ENCODE measurements around the gene ASB10.

Gene ASB10

DNA sequence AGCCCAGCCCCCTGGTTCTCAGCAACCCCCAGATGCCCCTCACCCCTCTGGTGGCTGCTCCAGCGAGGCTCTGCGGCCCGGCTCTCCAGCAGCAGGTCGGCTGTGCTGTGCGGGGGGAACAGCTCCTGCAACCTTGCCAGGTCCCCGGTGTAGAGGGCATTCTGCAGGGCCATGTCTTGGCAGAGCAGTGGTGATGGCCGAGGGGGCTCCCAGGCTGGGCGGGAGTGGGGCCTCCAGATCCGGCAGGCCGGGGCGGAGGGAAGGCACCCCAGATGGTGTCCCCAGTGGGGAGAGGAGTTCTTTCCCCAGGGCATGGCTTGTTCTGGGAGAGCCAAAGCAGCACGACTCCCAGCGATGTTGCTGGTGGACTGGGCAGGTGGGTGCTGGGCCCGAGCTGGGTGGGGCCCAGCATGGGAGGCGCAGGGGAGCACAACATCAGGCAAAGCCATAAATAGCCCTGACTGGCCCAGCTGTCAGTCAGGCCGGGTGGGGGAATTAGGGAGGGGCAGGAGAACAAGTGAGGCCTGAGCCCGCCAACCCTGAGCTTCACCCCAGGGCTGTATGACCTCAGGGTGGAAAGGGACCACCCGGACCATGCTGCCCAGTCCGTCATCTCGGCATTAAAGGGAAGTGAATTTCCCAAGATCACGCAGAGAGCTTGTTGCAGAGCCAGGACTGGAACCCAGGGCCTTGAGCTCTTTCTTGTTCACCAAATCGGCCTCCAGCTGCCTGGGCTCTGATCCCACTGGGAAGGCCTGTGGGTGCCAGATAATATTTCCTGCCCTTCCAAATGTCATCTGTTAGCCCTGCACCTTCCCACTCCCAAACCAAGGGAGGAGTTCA is 580 bp upstream of the ASB10 start:
- DNase-seq (ENCODE audit: low read depth), result no peak

DNA sequence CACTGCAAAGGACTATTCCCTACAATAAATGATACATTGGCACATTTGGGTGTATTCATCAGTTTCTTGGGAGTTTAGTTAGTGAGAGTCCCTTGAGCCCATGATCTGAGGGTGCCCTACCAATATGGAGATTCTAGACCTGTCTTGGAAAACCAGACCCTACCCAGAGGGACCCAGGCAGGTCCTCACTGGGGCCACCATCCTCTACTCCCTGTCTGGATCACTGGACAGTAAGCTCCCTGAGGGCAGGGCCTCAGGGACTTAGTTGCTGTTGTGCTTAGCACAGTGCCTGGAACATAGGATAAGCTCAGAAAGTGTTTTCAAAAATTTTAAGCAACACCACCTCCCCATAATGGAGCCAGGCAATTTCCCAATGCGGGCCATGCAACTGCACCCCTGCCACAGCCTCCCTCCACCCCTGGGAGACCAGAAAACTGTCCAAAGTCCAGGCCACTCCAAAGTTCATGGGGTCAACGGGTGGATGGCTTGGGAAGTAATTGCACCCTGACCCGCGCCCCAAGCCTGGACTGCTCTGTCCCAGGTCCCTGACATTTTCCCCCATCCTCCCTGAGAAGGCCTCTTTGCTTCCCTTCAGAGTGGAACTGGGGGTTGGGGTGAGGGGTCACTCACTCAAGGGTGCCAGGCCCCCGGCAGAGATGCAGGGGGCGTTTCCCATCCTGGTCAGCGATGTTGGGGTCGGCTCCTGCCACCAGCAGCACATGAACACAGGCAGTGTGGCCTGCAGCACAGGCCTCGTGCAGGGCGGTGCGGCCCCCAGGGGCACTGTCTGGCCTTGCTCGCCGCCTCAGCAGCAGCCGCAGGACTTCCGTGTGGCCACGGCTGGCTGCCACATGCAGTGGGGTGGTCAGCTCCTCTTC is 1.0 kb downstream of the ASB10 start:
- DNase-seq (ENCODE audit: low read depth), result no peak

DNA sequence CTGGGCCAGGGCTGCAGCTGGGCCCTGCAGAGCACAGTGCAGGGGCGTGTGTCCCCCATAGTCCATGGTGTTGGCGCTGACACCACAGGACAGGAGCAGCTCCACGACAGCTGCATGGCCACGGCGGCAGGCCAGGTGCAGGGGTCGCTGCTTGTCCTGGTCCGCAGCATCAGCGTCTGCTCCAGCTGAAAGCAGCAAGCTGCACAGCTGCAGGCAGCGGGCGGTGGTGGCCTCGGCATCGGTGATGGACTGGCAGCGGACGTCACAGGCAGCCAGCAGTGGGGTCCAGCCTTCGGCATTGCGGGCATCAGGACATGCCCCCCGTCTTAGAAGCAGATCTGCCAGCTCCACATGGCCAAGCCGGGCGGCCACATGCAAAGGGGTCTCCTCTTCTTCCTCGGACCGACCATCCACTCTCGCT is 6.0 kb downstream of the ASB10 start:
- no peak for DNase-seq (ENCODE audit: low read depth)

DNA sequence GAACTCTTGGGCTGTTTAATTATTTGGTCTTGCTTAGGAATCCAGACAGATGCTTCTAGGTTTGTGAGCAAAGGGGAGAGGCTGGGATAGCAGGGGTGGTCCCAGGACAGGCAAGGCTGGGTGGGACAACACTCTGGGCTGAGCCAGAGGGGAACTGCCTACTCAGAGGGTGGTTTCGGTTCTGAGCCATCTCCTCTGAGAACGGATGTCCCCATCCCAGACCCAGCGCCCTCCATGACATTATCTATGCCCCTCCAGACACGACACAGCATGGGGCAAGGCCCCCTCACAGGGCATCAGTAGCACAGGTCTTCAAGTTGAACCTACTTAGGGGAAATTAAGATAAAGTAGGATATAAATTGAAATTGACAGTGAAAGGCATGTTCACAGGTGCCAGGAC is 7.1 kb downstream of the ASB10 start:
- DNase-seq (ENCODE audit: low read depth), result no peak

DNA sequence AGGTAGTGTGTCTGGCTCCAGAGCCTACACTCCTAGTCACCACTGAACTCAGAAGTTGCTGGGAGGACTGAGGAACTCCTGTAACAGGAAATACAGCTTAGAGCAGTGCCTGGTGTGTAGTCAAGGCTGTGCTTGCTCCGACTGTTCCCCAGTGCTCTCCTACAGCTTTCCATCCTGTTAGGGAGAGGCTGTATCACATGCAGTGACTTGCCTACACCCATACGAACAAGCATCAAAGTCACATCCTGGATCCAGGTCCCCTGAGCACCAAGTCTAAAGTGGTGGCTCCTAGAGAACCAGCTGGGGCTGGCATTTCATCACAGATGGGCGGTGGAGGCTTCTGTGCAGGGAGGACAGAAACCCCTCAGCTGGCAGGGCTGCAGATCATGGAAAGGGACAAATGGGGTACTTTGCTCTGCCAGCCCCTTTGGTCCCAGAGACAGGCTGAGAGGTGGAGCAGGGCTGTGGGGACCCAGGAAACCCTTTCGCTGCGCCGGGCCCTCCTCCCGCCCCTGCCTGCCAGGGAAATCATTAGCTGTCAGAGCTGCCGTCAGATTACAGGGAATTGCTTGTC is 7.7 kb downstream of the ASB10 start:
- no peak for DNase-seq (ENCODE audit: low read depth)

DNA sequence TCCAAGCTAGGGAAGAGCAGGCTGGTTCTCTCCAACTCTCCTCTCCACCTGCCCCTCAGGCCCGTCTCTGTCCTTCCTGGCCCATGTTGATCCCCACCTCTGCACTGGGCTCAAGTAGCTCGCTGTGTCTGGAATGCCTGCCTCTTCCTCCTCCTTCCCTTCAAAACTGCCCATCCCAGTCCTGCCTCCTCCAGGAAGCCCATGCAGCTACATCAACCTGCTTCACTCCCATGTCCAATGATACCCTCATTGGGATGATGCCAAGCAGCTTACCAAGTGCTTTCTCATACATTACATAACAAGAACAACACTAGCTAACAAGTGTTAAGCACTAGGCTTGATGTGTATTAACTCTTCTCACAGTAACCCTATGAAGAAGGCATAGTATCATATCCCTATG is 8.2 kb downstream of the ASB10 start:
- no peak for DNase-seq (ENCODE audit: low read depth)

DNA sequence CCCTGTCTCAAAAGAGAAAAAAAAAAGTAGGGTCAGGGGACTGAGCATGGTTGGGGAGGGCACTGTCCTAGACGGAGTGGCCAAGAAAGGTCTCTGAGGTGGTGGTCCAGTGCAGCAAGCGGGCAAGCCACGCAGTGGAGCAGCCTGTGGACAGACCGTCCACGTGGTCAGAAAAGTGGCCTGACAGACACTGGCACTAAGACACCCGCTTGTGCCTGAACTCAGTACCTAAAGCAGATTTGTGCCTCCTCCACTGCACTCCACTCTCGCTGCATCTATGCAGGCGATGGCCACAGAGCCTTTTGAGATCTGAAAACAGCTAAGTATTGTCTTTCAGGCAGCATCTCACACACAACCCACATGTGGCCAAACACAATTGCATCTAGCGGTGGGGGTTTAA is 8.8 kb downstream of the ASB10 start:
- no peak for DNase-seq (ENCODE audit: low read depth)

DNA sequence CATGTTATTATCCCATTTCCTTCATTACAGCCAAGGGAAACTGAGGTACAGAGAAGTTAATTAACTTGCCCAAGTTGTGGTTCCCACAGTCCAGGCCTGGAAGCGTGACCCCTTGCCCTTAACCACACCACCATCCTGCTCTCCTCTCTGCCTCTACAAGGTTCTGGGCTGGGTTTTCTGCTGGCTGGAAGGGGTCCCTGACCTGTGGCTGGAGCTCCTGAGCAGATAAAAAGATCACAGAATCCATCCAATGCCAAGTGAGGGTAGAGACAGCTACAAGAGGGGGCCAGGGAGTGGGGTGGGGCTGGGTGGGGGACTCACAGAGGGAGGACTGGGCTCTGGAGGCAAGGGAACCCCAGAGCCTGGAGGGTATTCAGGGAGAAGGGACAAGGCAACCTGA is 9.7 kb downstream of the ASB10 start:
- no peak for DNase-seq (ENCODE audit: low read depth)

DNA sequence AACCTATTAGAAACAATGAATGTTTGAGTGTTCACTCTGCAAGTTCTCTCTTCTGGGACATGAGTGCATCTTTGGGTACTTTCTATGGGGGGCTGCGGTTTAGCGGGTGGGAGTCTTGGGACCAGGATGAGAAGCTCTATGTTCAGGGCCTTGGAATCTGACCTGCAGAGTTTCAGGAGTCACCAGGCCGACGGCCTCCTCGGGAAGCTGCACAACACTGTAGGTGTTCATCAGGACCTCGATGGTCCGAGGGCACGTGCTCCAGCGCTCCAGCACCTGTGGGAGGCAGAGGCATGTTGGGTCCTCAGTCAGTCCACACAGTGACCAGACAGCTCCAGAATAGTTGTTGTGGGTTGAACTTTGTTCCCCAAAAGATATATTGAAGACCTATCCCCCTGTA is 10.6 kb downstream of the ASB10 start:
- no peak for DNase-seq (ENCODE audit: low read depth)

DNA sequence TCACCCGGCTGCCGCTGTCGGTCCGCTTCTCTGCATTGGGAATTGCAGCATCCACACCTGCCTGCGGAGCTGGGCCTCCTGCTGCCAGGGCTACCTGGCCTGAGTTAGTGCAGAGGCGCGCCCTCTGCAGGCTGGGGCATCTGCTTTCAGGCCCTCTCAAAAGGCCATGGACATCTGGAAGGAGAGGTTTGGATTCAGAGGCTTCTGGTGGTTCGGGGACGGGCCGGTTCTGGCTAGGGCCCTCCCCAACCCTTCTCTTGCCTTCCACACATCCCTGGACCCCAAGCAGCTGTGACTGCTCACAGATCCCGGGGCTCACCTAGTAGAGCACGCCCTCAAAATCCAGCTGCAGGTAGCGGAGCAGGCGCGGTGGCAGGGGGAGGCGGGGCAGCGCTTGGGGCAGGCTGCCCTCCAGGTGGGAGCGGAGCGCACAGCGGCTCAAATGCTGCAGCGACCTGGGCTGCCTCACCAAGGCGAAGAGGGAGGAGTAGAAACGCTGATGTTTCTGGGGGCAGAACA is 11.2 kb downstream of the ASB10 start:
- DNase-seq (ENCODE audit: low read depth), result no peak

DNA sequence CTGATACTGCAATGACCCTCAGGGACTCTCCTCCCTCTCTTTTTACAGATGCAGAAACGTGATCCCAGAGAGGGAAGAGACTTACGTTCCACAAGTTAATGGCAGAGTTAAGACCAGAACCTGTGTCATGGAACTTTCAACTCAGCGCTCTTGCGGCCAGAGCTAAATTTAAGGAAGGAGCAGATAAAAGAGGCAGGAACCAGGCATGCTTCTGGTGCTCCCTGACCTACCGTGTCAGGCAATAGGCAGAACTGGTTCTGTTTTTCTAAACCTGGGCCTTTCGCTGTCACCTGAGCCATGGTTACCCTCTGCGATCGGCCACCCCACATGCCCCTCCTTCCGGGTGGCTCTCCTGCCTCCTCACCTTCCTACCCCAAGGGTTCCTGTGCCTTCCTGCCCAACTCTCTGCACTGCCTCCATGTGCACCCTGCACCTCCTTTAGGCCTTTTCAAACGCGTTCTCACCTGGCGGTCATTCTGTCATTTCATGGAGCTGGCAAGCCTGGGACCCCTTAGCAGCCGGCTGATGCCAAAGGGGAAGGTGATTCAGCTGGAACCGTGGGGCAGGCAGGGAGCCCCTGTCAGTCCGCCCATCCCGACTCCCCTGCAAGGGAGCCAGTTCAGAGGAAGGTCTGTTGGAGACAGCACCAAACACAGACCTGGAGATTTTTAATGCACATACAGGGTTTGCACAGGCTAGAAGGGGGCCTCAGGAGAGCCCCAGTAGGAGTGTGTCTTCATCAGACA is 11.8 kb downstream of the ASB10 start:
- DNase-seq (ENCODE audit: low read depth), result no peak

DNA sequence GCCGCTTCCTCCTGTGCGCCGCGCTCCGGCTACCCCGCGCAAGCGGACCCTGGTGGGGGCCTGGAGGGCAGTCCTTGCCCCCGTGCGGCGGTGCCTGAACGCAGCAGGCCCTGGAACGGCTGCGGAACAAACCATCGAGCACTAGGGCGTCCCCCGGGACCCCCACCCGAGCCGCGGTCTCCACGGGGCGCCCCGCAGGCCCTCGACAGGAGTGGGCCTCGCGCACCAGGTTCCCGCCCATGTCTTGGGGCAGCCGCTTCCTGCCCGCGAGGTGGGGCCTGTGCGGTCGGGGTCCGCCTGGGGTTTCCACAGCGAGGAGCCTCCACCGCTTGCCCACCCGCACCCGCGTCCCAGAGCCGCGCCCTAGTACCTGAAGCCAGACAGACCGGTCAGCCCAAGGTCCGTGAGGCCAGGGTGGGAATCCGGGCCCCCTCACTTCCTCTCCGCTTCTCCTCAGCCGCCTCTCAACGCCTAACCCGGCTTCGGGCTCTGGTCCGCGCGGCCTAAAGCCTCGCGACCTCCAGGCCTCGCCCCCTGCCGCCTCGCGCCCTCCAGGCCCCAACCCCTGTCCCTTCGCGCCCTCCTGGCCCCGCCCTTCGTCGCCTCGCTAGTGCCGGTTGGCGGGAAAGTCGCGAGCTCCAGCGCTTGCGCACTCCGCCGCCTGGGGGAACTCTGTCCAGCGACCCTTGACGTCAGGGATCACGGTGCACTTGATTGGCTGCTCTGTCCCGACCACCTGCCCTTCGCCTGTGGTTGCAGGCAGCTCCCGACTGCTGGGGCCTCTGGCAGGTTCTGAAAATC is 12.6 kb downstream of the ASB10 start:
- DNase-seq (ENCODE audit: low read depth), result no peak

DNA sequence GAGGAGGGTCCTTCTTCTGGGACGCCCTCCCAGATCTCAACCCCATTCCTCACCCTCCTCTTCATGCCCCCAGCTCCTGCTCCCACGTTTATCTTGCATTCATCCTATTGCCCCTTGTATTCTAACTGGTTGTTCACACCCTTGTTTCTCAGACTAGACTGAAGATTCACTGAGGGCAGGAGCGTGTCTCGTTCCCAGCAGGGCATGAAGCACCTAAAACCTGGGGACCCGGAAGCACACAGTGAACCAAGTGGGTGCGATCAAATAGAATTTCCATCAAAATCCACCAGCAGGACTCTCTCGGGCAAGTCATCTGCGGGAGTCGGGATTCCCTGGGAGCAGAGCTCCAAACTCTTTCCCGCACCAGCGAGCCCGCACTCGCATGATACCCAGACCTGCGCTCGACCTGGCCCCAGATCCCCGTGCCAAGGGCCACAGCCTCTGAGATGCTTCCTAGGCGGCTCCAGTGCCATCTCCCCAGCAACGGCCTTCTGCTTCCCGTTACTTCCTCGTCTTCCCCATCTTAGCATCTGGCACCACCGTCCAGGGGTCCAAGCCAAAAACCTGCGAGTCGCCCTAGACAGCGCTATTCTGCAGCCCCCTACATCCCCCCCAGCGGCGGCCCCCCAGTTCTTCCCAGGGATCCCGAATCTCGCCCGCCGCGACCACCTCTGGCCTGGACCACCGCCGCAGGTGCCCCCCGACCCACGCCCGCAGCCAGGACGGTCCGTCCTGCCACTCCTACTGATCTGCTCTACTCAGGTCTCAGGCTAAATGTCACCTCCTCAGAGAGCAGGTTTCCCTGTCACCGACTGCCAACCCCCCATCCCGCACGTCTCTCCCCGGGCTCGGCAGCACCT is 13.4 kb downstream of the ASB10 start:
- no peak for DNase-seq (ENCODE audit: low read depth)

DNA sequence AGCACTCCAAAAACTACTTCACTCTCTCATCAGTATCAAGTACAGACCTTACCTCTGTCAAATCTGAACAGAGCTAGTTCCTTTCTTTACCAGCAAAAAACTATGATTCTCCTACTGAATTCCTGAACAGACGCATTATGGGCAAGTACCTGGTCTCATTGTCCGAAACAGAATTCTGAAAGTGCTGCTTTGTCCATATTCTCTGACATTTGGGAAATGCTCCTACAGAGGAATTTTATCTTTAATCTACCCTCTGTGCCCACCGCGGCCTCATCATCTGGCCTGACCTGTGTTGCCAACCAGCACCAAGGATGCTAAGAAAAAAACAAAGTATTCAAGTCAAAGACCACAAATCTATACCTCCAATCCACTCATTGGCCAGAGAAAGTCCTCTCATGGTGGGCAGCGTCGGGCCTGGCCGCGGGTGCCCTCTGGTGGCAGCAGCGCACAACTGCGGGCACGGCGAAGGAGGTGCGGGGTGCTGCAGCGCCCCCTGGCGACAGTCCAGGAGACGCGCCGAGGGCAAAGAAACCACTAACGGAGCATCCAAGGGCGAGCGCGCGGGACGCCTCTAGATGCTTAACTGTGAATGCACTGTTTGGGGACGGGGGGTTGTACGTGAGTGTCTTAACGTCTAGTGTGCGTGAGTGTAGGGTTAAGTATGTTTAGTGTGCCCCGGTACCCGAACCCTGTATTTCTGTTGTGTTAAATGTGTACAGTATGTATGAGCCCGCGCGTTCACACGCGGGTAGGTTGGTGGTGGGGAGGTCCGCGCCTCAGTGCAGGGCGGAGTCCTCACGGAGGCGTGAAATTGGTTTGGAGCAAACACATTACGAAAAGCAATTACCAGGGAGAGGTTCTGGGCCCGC is 14.5 kb downstream of the ASB10 start:
- peak; percentile 3 for DNase-seq (ENCODE audit: low read depth)

DNA sequence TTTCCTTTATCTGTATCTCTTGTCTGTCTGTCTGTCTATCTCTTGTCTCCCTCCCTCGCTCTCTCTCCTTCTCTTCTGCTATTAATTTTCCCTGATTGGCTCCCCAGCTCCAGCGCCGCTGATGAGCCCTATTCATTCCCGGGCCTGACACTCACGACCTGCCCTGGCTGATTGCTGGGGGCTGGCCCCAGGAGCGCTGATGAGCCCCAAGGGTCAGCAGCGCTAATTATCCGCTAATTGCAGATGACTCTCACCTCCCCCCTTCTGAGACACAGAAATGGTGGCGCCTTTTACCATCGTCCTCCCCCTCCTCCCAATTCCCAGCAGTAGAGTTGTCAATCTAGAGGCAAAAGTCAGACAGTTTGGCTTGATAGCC is 18.3 kb downstream of the ASB10 start:
- DNase-seq (ENCODE audit: low read depth), result no peak

DNA sequence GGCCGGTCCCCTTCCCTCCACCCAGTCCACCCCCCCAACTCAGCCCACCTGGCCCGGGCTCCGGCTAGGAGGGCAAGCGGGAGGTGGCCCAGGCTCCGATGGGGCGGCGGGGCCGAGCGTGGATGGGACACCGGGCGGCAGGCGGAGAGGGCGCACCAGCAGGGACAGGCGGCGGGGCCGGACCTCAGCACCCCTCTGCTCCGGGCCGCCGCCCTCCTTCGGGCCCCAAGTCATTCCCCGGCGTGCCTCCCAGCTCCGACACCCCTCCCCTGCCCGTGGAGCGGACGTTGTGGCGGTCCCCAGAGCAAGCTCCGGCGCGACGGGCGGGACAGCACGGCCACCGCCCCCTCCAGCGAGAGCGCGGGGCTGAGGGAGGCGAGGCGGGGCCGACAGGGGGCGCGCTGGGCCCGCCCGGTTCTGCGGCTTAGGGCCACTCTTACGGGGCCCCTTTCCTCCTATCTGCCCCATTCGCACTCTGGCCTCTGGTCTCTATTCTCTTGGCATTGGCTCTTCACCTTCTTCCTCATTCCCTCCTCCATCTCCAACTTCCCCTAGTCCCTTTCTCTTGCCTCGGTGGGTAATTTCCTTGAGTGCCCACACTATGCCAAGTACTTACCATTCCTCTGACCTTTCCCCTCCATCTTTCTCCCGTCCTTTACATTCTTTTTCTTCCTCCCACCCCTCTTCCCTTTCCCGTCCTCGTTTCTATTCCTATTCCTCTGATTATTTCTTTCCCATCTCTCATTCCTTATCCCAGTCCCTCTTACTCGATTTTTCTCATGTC is 18.9 kb downstream of the ASB10 start:
- DNase-seq (ENCODE audit: low read depth), result no peak

DNA sequence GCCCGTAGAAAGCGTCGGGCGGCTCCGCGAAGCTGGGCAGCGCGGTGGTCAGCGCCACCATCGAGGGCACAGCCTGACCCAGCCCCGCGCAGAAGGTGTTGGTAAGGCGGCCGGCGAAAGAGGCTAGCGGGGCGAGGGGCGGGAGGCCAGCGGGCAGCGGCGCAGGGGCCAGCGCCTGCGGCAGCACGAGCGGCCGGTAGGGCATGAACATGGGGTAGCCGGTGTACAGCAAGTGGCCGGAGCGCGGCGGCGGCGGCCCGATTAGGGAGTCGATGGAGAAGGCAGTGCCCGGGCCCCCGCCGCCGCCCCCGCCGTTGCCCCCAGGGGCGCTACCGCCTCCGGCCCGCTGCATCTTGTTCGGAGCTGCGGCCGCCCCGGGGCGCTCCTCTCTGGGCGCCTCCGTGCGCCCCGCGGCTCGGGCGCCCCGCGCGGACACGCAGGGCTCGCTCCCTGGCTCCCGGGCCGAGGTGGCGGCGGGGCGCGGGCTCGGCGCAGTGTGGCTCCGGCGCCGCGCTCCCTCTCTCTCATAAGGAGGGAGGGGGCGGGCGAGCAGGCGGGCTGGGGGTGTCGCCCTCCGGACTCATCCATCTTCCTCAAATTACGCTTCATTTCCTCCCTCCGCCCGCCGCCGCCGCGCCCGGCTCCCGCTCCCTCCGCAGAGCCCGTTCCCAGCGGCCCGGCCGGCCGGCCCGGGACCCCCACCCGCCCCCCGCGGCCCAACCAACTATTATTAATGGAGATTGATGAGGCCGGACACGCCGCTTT is 19.7 kb downstream of the ASB10 start, which contains the start of gene GBX1:
GBX1 (minus strand) TSS at position 498 of the 765 bp plus-strand sequence; CDS start at position 352, 146 bp downstream.
- DNase-seq (ENCODE audit: low read depth), result no peak

All from non-pigmented ciliary epithelial cell (primary cell).